HCT116 (cell line): ENCODE results near the gene CCDC85B. TPM values are rescaled to one million over a fixed set of nuclear protein-coding genes. Genes with fewer than 3 reads are reported as not detected.
A peak's percentile ranks its signal among the peaks of the same experiment; 100 is the strongest.

ENCODE experiments used
- ATAC-seq: fragments of 200-7000 bp; cut with Tn5 transposase; 2 replicates; pipeline ENCODE4 v1.9.1; 2020; ENCODE audit warnings: mild to moderate bottlenecking, moderate library complexity
- Bru-seq: library from RNA; stranded (reverse); fragments of 400-500 nt; gene quantifications from one replicate; lab custom pipeline; 2021; lab: Mats Ljungman, UMichigan
- BruChase-seq, 2 experiments: library from RNA; stranded (reverse); fragments of 400-500 nt; gene quantifications; one replicate each; lab custom pipeline; 2021; lab: Mats Ljungman, UMichigan
- BruUV-seq: library from RNA; stranded (reverse); fragments of 400-500 nt; replicated peaks from 2 replicates; lab custom pipeline; 2021; lab: Mats Ljungman, UMichigan
- CTCF ChIA-PET: fragments of 300-600 bp; sonication (Branson Sonifier 250); formaldehyde crosslinking; loops from one replicate; lab custom pipeline; 2021; ENCODE audit warnings: antibody characterized with exemption; lab: Charles Lee
- POLR2A ChIA-PET: fragments of 300-600, 350-600 bp; sonication (Branson Sonifier 250); formaldehyde crosslinking; loops from one replicate; lab custom pipeline; 2021; ENCODE audit warnings: antibody characterized with exemption; lab: Charles Lee
- RAD21 ChIA-PET, 2 experiments: fragments of 300-600 bp; sonication (Branson Sonifier 250); formaldehyde crosslinking; loops; one replicate each; lab custom pipeline; 2023; ENCODE audit warnings: low total read pairs in 2 of 2; ENCODE audit not compliant: uncharacterized antibody in 2 of 2, unreplicated experiment in 2 of 2, low non-redundant PET in 1 of 2; lab: Charles Lee
- DNase-seq: peaks from one replicate; pipeline ENCODE4 v3.0.0-alpha.2; 2010; ENCODE audit warnings: low read depth, low spot score
- H2AFZ ChIP-seq: fragments of 200-600 bp; shearing (Covaris generic), sonication (generic); 2 replicates; pipeline ENCODE4 v1.6.1; 2017; ENCODE audit warnings: low read depth, mixed run types, mixed read lengths, antibody characterized with exemption, low read length; ENCODE audit not compliant: poor library complexity, severe bottlenecking
- H3K27ac ChIP-seq: 2 replicates; pipeline ENCODE4 v1.5.1; 2012; ENCODE audit warnings: low read depth, low read length
- H3K27me3 ChIP-seq: fragments of 200-600 bp; sonication (generic); 2 replicates; pipeline ENCODE4 v1.6.1; 2016; ENCODE audit warnings: mixed run types, low read length, mixed read lengths; ENCODE audit not compliant: insufficient read depth
- H3K36me3 ChIP-seq, 2 experiments: fragments of 200-500 bp in 1 of 2; fragments of 200-600 bp in 1 of 2; sonication (Bioruptor generic) in 1 of 2; sonication (generic) in 1 of 2; 2 replicates each; pipeline versions ENCODE4 v1.5.1 to v1.6.1; 2014 to 2016; ENCODE audit warnings: low read length in 2 of 2, inconsistent platforms in 1 of 2, mixed read lengths in 1 of 2, mixed run types in 1 of 2; ENCODE audit not compliant: insufficient read depth in 2 of 2, control insufficient read depth in 1 of 2
- H3K4me1 ChIP-seq, 2 experiments: fragments of 200-600 bp in 1 of 2; sonication (generic) in 1 of 2; 2 replicates each; pipeline versions ENCODE4 v1.5.1 to v1.6.1; 2012 to 2017; ENCODE audit warnings: low read length in 2 of 2, inconsistent platforms in 1 of 2, mild to moderate bottlenecking in 1 of 2, mixed read lengths in 1 of 2, mixed run types in 1 of 2, moderate library complexity in 1 of 2; ENCODE audit not compliant: insufficient read depth in 2 of 2, control insufficient read depth in 1 of 2
- H3K4me2 ChIP-seq: fragments of 200-600 bp; sonication (generic); 2 replicates; pipeline ENCODE4 v1.6.1; 2017; ENCODE audit warnings: mixed run types, low read length, mixed read lengths
- H3K4me3 ChIP-seq, 2 experiments: fragments of 200-600 bp in 1 of 2; sonication (generic) in 1 of 2; replicated peaks in 1 of 2; 2 replicates each; pipeline ENCODE4 v1.5.1; 2011 to 2016; ENCODE audit warnings: low read length in 2 of 2, control low read depth in 1 of 2, low read depth in 1 of 2, mild to moderate bottlenecking in 1 of 2, mixed read lengths in 1 of 2, mixed run types in 1 of 2
- H3K79me2 ChIP-seq: fragments of 200-600 bp; sonication (generic); 2 replicates; pipeline ENCODE4 v1.6.1; 2017; ENCODE audit warnings: mild to moderate bottlenecking, mixed run types, low read length, moderate library complexity, mixed read lengths; ENCODE audit not compliant: insufficient read depth
- H3K9ac ChIP-seq: fragments of 200-600 bp; sonication (generic); 2 replicates; pipeline ENCODE4 v1.6.1; 2016; ENCODE audit warnings: low read length, mixed read lengths
- H3K9me2 ChIP-seq: fragments of 200-600 bp; sonication (generic), shearing (Covaris generic); 2 replicates; pipeline ENCODE4 v1.6.1; 2017; ENCODE audit warnings: mixed run types, mild to moderate bottlenecking, moderate library complexity; ENCODE audit not compliant: insufficient read depth
- H3K9me3 ChIP-seq, 2 experiments: fragments of 200-500 bp in 1 of 2; fragments of 200-600 bp in 1 of 2; sonication (Bioruptor generic) in 1 of 2; sonication (generic) in 1 of 2; 2 replicates each; pipeline ENCODE4 v1.6.1; 2014 to 2017; ENCODE audit warnings: low read length in 2 of 2, mixed read lengths in 2 of 2, inconsistent platforms in 1 of 2, low read depth in 1 of 2, mild to moderate bottlenecking in 1 of 2, mixed run types in 1 of 2, moderate library complexity in 1 of 2; ENCODE audit not compliant: control insufficient read depth in 1 of 2, insufficient read depth in 1 of 2
- H4K20me1 ChIP-seq: fragments of 200-600 bp; sonication (generic), shearing (Covaris generic); 2 replicates; pipeline ENCODE4 v1.6.1; 2017; ENCODE audit warnings: mixed run types, mild to moderate bottlenecking, moderate library complexity; ENCODE audit not compliant: insufficient read depth
- CEBPB ChIP-seq: IDR thresholded peaks from 2 replicates; pipeline ENCODE4 v1.6.1; 2012; ENCODE audit warnings: low read depth
- EGR1 ChIP-seq: IDR thresholded peaks from 2 replicates; pipeline ENCODE4 v1.6.1; 2012; ENCODE audit warnings: low read depth
- ELF1 ChIP-seq: IDR thresholded peaks from 2 replicates; pipeline ENCODE4 v1.6.1; 2012; ENCODE audit warnings: low read depth, borderline replicate concordance
- EZH2 ChIP-seq: fragments of 200-600 bp; sonication (generic); IDR thresholded peaks from 2 replicates; pipeline ENCODE4 v1.6.1; 2017; ENCODE audit warnings: antibody characterized with exemption, mixed run types
- EZH2phosphoT487 ChIP-seq: fragments of 200-600 bp; IDR thresholded peaks from 2 replicates; pipeline ENCODE4 v1.6.1; 2018; ENCODE audit warnings: antibody characterized with exemption, borderline replicate concordance
- FOSL1 ChIP-seq: IDR thresholded peaks from 2 replicates; pipeline ENCODE4 v1.6.1; 2012; ENCODE audit warnings: low read depth
- JUND ChIP-seq: IDR thresholded peaks from 2 replicates; pipeline ENCODE4 v1.6.1; 2012
- POLR2A ChIP-seq: IDR thresholded peaks from 2 replicates; pipeline ENCODE4 v1.7.0; 2011; ENCODE audit warnings: borderline replicate concordance; ENCODE audit not compliant: insufficient read depth, insufficient read length; ENCODE audit errors: extremely low read depth
- POLR2AphosphoS5 ChIP-seq: IDR thresholded peaks from 2 replicates; pipeline ENCODE4 v1.6.1; 2011; ENCODE audit warnings: mild to moderate bottlenecking, low read depth, low read length, moderate library complexity
- SIN3A ChIP-seq: IDR thresholded peaks from 2 replicates; pipeline ENCODE4 v1.6.1; 2012; ENCODE audit warnings: low read depth
- SP1 ChIP-seq: IDR thresholded peaks from 2 replicates; pipeline ENCODE4 v1.6.1; 2012; ENCODE audit warnings: low read depth
- SRF ChIP-seq: IDR thresholded peaks from 2 replicates; pipeline ENCODE4 v1.6.1; 2012; ENCODE audit warnings: low read depth
- YY1 ChIP-seq: IDR thresholded peaks from 2 replicates; pipeline ENCODE4 v1.6.1; 2011; ENCODE audit warnings: low read length, low read depth, moderate library complexity, mild to moderate bottlenecking; ENCODE audit not compliant: insufficient replicate concordance; ENCODE audit errors: extremely low read depth
- ZBTB33 ChIP-seq: IDR thresholded peaks from 2 replicates; pipeline ENCODE4 v1.6.1; 2011; ENCODE audit warnings: mild to moderate bottlenecking, low read length, moderate library complexity; ENCODE audit not compliant: insufficient replicate concordance; ENCODE audit errors: extremely low read depth
- ZFX ChIP-seq: fragments of 450-650 bp; IDR thresholded peaks from 2 replicates; pipeline ENCODE4 v1.6.1; 2017
- ZNF274 ChIP-seq: fragments of 200-500 bp; sonication (Bioruptor generic); IDR thresholded peaks from 2 replicates; pipeline ENCODE4 v1.6.1; 2014; ENCODE audit warnings: mild to moderate bottlenecking, low read depth, low read length, inconsistent platforms
- intact Hi-C: fragments of 100-400 bp; cut with micrococcal nuclease; formaldehyde crosslinking; loops from 2 replicates; pipeline ENCODE4 v1.10.0; 2022
- long read RNA-seq: library from polyadenylated mRNA; unstranded; transcript quantifications from one replicate; pipeline ENCODE4 v2.0.0, GENCODE V29; 2021; ENCODE audit not compliant: unreplicated experiment
- polyA plus RNA-seq: library from polyadenylated mRNA; unstranded; fragments of >200 nt; gene quantifications from 2 replicates; pipeline ENCODE4 v1.2.1, GENCODE V29; 2012; ENCODE audit warnings: missing spikeins
- total RNA-seq: library from RNA; stranded (reverse); gene quantifications from one replicate; pipeline ENCODE4 v1.2.1, GENCODE V29; 2021; ENCODE audit not compliant: unreplicated experiment
- TF ChIP-seq, protein P1 (sequence below): IDR thresholded peaks from 2 replicates; pipeline ENCODE4 v1.6.1; 2012
- TF ChIP-seq, protein P2 (sequence below), 3 experiments: fragments of 200-600 bp in 1 of 3; sonication (generic) in 1 of 3; IDR thresholded peaks in 2 of 3; conservative IDR thresholded peaks in 1 of 3; 2 replicates each; pipeline ENCODE4 v1.5.1; 2012 to 2017; ENCODE audit warnings: low read depth in 2 of 3, low read length in 2 of 3, antibody characterized with exemption in 1 of 3, borderline replicate concordance in 1 of 3, control low read depth in 1 of 3, mild to moderate bottlenecking in 1 of 3, mixed read lengths in 1 of 3, mixed run types in 1 of 3, moderate library complexity in 1 of 3; ENCODE audit not compliant: insufficient read depth in 1 of 3

CCDC85B gene
- total RNA-seq (84.3 TPM), Bru-seq, nascent RNA (percentile 84 among the genes with signal in this experiment), BruChase-seq, experiment 1, labeled RNA remaining after a 6-hour chase (percentile 72 among the genes with signal in this experiment), BruChase-seq, experiment 2, labeled RNA remaining after a 2-hour chase (percentile 92 among the genes with signal in this experiment)
- polyA plus RNA-seq = 87.5 and 88.5 TPM in 2 replicates
- long read RNA-seq, transcript CCDC85B-201 (1 exons, 1,524 nt) = major isoform, 173 of 173 reads
- long read RNA-seq, partial matches to known transcripts = 0 of 173 reads
- long read RNA-seq, other reads (novel, unspliced or antisense) = 0 of 173 reads

DNA sequence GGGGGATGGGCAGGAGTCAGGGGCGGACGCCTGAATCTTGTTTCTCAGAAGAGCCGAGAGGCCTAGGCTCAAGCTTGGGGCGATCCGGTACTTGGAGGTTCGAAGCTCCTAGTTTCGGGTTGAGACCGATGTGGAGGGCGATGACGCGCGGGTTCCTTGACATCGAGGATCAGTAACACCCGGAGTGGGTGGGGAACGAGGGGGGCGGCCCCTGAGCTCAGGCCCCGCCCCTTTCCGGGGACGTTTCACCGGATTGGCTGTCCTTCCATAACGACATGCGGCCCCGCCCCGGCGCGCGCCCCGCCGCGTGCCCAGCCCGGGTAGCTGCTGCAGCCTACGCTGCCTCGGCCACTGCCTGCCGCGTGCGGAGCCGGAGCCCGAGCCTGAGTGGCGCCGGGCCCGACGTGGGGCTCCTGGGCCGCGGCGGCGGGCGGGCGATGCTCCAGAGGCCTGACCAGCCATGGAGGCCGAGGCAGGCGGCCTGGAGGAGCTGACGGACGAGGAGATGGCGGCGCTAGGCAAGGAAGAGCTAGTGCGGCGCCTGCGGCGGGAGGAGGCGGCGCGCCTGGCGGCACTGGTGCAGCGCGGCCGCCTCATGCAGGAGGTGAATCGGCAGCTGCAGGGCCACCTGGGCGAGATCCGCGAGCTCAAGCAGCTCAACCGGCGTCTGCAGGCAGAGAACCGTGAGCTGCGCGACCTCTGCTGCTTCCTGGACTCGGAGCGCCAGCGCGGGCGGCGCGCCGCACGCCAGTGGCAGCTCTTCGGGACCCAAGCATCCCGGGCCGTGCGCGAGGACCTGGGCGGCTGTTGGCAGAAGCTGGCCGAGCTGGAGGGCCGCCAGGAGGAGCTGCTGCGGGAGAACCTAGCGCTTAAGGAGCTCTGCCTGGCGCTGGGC is at the start of gene CCDC85B:
Gene CCDC85B, plus strand, starts transcription at position 350 of the 895 bp plus-strand sequence. Its CDS starts 111 bp downstream, at position 461.
- DNase-seq = peak; percentile 84
- peak within 1 kb of the TSS; percentile 98 for H3K4me2 ChIP-seq
- POLR2A ChIA-PET = interaction anchor here (0.6 to 8.5 kb wide), 24 partner anchors 9 to 467 kb away, joined by 3 to 124 read pairs (median 6); partner anchors contain the start of genes AP5B1, BANF1, CFL1 and EIF1AD
- H3K4me3 ChIP-seq = peak within 1 kb of the TSS; percentile 90 to 92
- H3K36me3 ChIP-seq = peaks cover 15 to 35% of the 10 kb centered on the region in 2 experiments
- RAD21 ChIA-PET = interaction anchor here in 1 of 2 experiments (0.7 to 3.0 kb wide), 3 partner anchors 13 to 27 kb away, joined by 3 to 10 read pairs (median 3); no protein-coding TSS in a partner anchor
- CTCF ChIA-PET = interaction anchor here (0.7 to 6.5 kb wide), 10 partner anchors 10 to 179 kb away, joined by 3 to 82 read pairs (median 9); partner anchors contain the start of genes BANF1, CFL1, FOSL1 and KAT5
- intact Hi-C loops = loop anchor here (1.0 kb wide), 2 partner anchors 25 to 99 kb away; no protein-coding TSS in a partner anchor
- H3K79me2 ChIP-seq = peaks cover 59% of the 10 kb centered on the region
- peaks cover 16 to 79% of the 10 kb centered on the region in 2 experiments for H3K4me1 ChIP-seq
- H3K27ac ChIP-seq = peak within 1 kb of the TSS; percentile 97
- H4K20me1 ChIP-seq = peaks cover 10% of the 10 kb centered on the region; the same call in 1 of the 2 replicates
- H3K9me3 ChIP-seq = no peaks in the 10 kb centered on the region
- H3K9ac ChIP-seq = peak within 1 kb of the TSS; percentile 87
- H3K9me2 ChIP-seq = no peaks in the 10 kb centered on the region
- H3K27me3 ChIP-seq = no peaks in the 10 kb centered on the region
- ATAC-seq = peak; percentile 56
- no peak within 1 kb of the TSS for H2AFZ ChIP-seq
- no TSS peak for BruUV-seq
- peak; percentile 88; the same call in 1 of the 2 replicates for TF ChIP-seq ZFX
- TF ChIP-seq CEBPB = no peak
- peak; percentile 97 for TF ChIP-seq POLR2AphosphoS5
- TF ChIP-seq ELF1 = no peak
- TF ChIP-seq JUND = no peak
- no peak for TF ChIP-seq EZH2
- TF ChIP-seq EZH2phosphoT487 = no peak
- TF ChIP-seq, protein P1, sequence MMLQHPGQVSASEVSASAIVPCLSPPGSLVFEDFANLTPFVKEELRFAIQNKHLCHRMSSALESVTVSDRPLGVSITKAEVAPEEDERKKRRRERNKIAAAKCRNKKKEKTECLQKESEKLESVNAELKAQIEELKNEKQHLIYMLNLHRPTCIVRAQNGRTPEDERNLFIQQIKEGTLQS = no peak
- TF ChIP-seq SP1 = no peak
- no peak for TF ChIP-seq EGR1
- peak; percentile 98 for TF ChIP-seq POLR2A
- no peak for TF ChIP-seq SRF
- TF ChIP-seq FOSL1 = no peak
- TF ChIP-seq, protein P2, sequence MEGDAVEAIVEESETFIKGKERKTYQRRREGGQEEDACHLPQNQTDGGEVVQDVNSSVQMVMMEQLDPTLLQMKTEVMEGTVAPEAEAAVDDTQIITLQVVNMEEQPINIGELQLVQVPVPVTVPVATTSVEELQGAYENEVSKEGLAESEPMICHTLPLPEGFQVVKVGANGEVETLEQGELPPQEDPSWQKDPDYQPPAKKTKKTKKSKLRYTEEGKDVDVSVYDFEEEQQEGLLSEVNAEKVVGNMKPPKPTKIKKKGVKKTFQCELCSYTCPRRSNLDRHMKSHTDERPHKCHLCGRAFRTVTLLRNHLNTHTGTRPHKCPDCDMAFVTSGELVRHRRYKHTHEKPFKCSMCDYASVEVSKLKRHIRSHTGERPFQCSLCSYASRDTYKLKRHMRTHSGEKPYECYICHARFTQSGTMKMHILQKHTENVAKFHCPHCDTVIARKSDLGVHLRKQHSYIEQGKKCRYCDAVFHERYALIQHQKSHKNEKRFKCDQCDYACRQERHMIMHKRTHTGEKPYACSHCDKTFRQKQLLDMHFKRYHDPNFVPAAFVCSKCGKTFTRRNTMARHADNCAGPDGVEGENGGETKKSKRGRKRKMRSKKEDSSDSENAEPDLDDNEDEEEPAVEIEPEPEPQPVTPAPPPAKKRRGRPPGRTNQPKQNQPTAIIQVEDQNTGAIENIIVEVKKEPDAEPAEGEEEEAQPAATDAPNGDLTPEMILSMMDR (IDR thresholded peaks at IDR 0.05 in 2 of 3, conservative IDR thresholded peaks at IDR 0.05 in 1 of 3; ENCODE audit: borderline replicate concordance in 1 of 3, insufficient read depth in 1 of 3, low read depth in 2 of 3, low read length in 2 of 3) = peak in 2 of 3 experiments; percentile 5 to 14; a peak in 2 of 6 replicates
- no peak for TF ChIP-seq ZNF274
- TF ChIP-seq YY1 = peak; percentile 55
- peak; percentile 35 for TF ChIP-seq ZBTB33
- TF ChIP-seq SIN3A = no peak
